HT-29 (cell line): ENCODE data around the gene S1PR3. TPM values are rescaled to one million over a fixed set of nuclear protein-coding genes. Genes with fewer than 3 reads are reported as not detected.
"Not testable (repeated sequence)": the region's sequence is repeated elsewhere in the genome, so short reads cannot be mapped to it uniquely, and the experiment has no call there.

ENCODE experiments used
- DNase-seq: peaks from one replicate; pipeline ENCODE4 v3.0.0-alpha.2; 2015; ENCODE audit warnings: low spot score
- total RNA-seq: library from RNA; depleted of rRNA; stranded (reverse); fragments of >200 nt; shearing (Covaris generic); gene quantifications from 2 replicates; pipeline ENCODE4 v1.2.3, GENCODE V29; 2014; rRNA removed

S1PR3 gene
- total RNA-seq, result not detected in 2 replicates

GRCh38 chr9:88991066-88992034, at the start of gene S1PR3:
TSS of gene S1PR3 (plus strand) at chr9:88991468. CDS start at chr9:89001201, 9,733 bp downstream.
- no peak for DNase-seq

- DNase-seq, result not testable (repeated sequence)
Measured at GRCh38 chr9:88941586-88941985, 49.7 kb upstream of the S1PR3 start.

- no peak for DNase-seq
Measured at GRCh38 chr9:88942411-88942810, 48.9 kb upstream of the S1PR3 start.

- no peak for DNase-seq
Measured at GRCh38 chr9:88945636-88946333, 45.5 kb upstream of the S1PR3 start.

GRCh38 chr9:88947581-88948573, 43.4 kb upstream of the S1PR3 start:
- DNase-seq, result no peak

GRCh38 chr9:88949425-88949824, 41.8 kb upstream of the S1PR3 start:
- DNase-seq, result no peak

- DNase-seq, result no peak
Measured at GRCh38 chr9:88949961-88950340, 41.3 kb upstream of the S1PR3 start.

- no peak for DNase-seq
Measured at GRCh38 chr9:88950341-88951154, 40.7 kb upstream of the S1PR3 start.

GRCh38 chr9:88951155-88951542, 40.1 kb upstream of the S1PR3 start:
- no peak for DNase-seq

- no peak for DNase-seq
Measured at GRCh38 chr9:88952086-88952615, 39.1 kb upstream of the S1PR3 start.

- DNase-seq, result no peak
Measured at GRCh38 chr9:88952976-88953375, 38.3 kb upstream of the S1PR3 start.

GRCh38 chr9:88953381-88954029, 37.8 kb upstream of the S1PR3 start:
- no peak for DNase-seq

- no peak for DNase-seq
Measured at GRCh38 chr9:88954066-88954465, 37.2 kb upstream of the S1PR3 start.

GRCh38 chr9:88957526-88957925, 33.7 kb upstream of the S1PR3 start:
- DNase-seq, result no peak

- DNase-seq, result no peak
Measured at GRCh38 chr9:88959727-88960469, 31.4 kb upstream of the S1PR3 start.

- DNase-seq, result no peak
Measured at GRCh38 chr9:88960632-88961031, 30.6 kb upstream of the S1PR3 start.

- DNase-seq, result no peak
Measured at GRCh38 chr9:88965473-88965872, 25.8 kb upstream of the S1PR3 start.

GRCh38 chr9:88966894-88967676, 24.2 kb upstream of the S1PR3 start:
- DNase-seq, result no peak
